ENCODE data around the gene IQCK. TPM values are rescaled to one million over a fixed set of nuclear protein-coding genes. Genes with fewer than 3 reads are reported as not detected.

IQCK gene
- total and polyA plus RNA-seq, 10 donors = 3.6 to 19.9 (median 7.4) TPM

DNA sequence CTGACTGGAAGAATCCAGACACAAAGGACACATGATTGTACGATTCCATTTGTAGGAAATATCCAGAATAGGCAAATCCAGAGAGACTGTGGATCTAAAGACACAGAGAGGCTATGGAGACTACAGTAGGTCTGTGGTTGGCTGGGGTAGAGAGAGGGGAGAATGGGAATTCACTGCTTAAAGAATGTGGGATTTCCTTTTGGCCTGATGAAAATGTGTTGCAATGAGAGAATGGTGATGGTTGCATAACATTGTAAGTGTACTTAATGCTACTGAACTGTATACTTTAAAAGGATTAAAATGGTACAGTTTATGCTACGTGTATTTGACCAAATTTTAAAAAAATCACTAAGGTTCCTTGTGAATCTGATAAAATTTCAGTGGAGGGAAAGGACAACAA, 104.5 kb downstream of the IQCK start:
- WGBS, 5 donors = 65 to 85% (median 73%) methylated on average over 2 of the region's 2 CpGs
- Histone ChIP-seq H3K36me3 (no peaks in the 10 kb centered on the region), H3K4me3 (no peak overlapping the region), H3K4me1 (no peaks in the 10 kb centered on the region), H3K27me3 (replicated peaks in 1 of 7) (no peaks in the 10 kb centered on the region), H3K27ac (no peak overlapping the region), H3K9me3 (no peaks in the 10 kb centered on the region)
- no peak for DNase-seq
- no peak for TF ChIP-seq POLR2A (IDR thresholded peaks at IDR 0.05)
- TF ChIP-seq POLR2AphosphoS5 (IDR thresholded peaks at IDR 0.05) = no peak
- TF ChIP-seq, protein P1, sequence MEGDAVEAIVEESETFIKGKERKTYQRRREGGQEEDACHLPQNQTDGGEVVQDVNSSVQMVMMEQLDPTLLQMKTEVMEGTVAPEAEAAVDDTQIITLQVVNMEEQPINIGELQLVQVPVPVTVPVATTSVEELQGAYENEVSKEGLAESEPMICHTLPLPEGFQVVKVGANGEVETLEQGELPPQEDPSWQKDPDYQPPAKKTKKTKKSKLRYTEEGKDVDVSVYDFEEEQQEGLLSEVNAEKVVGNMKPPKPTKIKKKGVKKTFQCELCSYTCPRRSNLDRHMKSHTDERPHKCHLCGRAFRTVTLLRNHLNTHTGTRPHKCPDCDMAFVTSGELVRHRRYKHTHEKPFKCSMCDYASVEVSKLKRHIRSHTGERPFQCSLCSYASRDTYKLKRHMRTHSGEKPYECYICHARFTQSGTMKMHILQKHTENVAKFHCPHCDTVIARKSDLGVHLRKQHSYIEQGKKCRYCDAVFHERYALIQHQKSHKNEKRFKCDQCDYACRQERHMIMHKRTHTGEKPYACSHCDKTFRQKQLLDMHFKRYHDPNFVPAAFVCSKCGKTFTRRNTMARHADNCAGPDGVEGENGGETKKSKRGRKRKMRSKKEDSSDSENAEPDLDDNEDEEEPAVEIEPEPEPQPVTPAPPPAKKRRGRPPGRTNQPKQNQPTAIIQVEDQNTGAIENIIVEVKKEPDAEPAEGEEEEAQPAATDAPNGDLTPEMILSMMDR (IDR thresholded peaks at IDR 0.05 in 8 of 11, conservative IDR thresholded peaks at IDR 0.05 in 3 of 11) = no peak
- intact Hi-C loops (cut with DNase I; ENCODE audit: low total_unique reads) = no loop called here

DNA sequence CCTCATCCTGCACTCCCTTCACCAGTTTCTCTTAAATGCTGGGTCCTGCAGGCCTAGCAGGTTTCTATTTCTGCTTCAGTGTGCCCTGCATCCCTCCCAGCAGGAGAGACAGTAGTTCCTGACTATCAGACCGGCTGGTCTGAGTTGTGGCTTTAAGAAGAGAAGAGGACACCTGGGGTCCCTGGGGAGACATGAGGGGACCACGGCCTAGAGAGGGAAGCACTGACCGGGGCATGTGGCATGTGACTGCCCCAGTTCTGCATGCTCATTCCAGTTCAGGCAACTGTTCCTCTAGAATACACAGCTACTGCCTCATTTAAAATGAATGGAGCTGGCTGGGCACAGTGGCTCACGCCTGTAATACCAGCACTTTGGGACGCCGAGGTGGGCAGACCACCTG, 105.3 kb downstream of the IQCK start:
- no peak overlapping the region for H3K27ac ChIP-seq
- H3K9me3 ChIP-seq = no peaks in the 10 kb centered on the region
- intact Hi-C loops (cut with DNase I; ENCODE audit: low total_unique reads) = no loop called here
- 78 to 92% (median 87%) methylated on average over 4 to 6 of the region's 6 CpGs for WGBS, 5 donors
- H3K36me3 ChIP-seq = no peaks in the 10 kb centered on the region
- DNase-seq = no peak
- H3K4me1 ChIP-seq = no peaks in the 10 kb centered on the region
- TF ChIP-seq POLR2AphosphoS5 (IDR thresholded peaks at IDR 0.05) (no peak), POLR2A (IDR thresholded peaks at IDR 0.05) (no peak)
- TF ChIP-seq, protein P1 (IDR thresholded peaks at IDR 0.05 in 8 of 11, conservative IDR thresholded peaks at IDR 0.05 in 3 of 11) = no peak
- no peaks in the 10 kb centered on the region for H3K27me3 ChIP-seq (replicated peaks in 1 of 7)
- no peak overlapping the region for H3K4me3 ChIP-seq

DNA sequence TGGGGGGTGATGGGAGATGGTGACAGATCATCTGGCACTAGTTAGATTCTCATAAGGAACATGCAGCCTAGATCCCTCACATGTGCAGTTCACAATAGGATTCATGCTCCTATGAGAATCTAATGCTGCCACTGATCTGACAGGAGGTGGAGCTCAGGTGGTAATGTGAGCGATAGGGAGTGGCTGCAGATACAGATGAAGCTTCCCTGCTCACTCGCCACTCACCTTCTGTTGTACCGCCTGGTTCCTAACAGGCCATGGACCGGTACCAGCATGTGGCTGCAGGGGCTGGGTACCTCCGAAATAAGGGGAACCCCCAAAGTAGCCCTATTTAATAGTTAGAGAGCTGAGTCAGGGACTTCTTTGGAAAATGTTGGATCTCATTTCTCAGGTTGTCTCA, 106.1 kb downstream of the IQCK start:
- Histone ChIP-seq H3K27ac (no peak overlapping the region), H3K27me3 (replicated peaks in 1 of 7) (no peaks in the 10 kb centered on the region)
- 87 to 97% (median 95%) methylated on average over 5 of the region's 5 CpGs for WGBS, 5 donors

DNA sequence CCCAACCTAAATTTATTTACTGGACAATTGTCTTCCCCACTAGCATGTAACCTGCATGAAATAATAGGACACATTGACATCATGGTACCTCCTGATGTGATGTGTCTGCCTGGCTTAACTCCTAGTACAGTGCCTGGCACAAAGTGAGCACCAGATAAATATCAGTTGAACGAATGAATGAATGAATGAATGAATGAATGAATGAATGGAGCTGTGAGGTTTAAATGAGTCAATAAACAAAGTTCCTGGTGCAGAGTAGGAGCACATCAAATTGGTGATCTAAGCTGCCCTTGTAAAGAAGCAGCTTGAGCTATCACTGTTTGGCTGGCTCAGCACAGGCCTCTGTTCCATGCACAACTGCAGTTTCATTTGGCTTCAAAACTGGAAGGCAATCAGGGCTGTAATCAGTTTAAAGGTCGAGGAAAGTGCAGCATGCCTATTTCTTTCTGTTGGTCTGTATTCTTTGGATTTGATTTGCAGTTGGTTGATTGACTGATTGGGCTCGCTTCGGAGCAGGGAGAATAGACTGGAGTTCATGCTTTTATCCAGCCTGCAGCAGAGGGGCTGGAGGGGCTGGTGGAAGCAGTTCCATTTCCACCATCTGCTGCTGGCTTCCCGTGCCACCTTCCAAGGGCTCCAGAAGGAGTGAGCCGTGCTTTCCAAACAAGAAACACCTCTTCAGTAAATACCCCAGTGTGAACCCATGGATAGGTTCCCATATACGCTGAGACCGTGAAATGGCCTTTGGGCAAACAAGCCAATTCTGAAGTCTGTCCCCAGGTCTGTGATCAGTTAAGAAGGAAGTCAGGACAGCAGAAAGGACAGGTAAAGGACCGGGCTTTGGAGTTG, 112.0 kb downstream of the IQCK start:
- no peak for DNase-seq
- WGBS, 5 donors = 84 to 93% (median 90%) methylated on average over 9 of the region's 9 CpGs
- no peaks in the 10 kb centered on the region for H3K9me3 ChIP-seq
- no peaks in the 10 kb centered on the region for H3K36me3 ChIP-seq
- H3K27ac ChIP-seq = no peak overlapping the region
- intact Hi-C loops (cut with DNase I; ENCODE audit: low total_unique reads) = no loop called here
- H3K4me3 ChIP-seq = no peak overlapping the region
- TF ChIP-seq POLR2A (IDR thresholded peaks at IDR 0.05) (no peak), POLR2AphosphoS5 (IDR thresholded peaks at IDR 0.05) (no peak)
- TF ChIP-seq, protein P1 (IDR thresholded peaks at IDR 0.05 in 8 of 11, conservative IDR thresholded peaks at IDR 0.05 in 3 of 11) = no peak
- H3K27me3 ChIP-seq (replicated peaks in 1 of 7) = no peaks in the 10 kb centered on the region
- no peaks in the 10 kb centered on the region for H3K4me1 ChIP-seq

More for the DNA sequence above, 106.1 kb downstream of the IQCK start:
- no peaks in the 10 kb centered on the region for H3K9me3 ChIP-seq
- H3K4me3 ChIP-seq = no peak overlapping the region
- no peaks in the 10 kb centered on the region for H3K4me1 ChIP-seq
- no peak for TF ChIP-seq POLR2A (IDR thresholded peaks at IDR 0.05)
- TF ChIP-seq, protein P1 (IDR thresholded peaks at IDR 0.05 in 8 of 11, conservative IDR thresholded peaks at IDR 0.05 in 3 of 11) = no peak
- no peak for TF ChIP-seq POLR2AphosphoS5 (IDR thresholded peaks at IDR 0.05)
- intact Hi-C loops (cut with DNase I; ENCODE audit: low total_unique reads) = no loop called here
- H3K36me3 ChIP-seq = no peaks in the 10 kb centered on the region
- DNase-seq = no peak
